ENCODE data around the gene HOXB2. TPM values are rescaled to one million over a fixed set of nuclear protein-coding genes. Genes with fewer than 3 reads are reported as not detected.
"Not testable (repeated sequence)": the region's sequence is repeated elsewhere in the genome, so short reads cannot be mapped to it uniquely, and the experiment has no call there.

The HOXB2 gene
- total RNA-seq, 4 donors from 2014 or later: 1.4 to 9.6 (median 4.1) TPM

GRCh38 chr17:48537316-48537715 is 7.6 kb downstream of the HOXB2 start:
- no peak overlapping the region for H3K4me3 ChIP-seq
- no peak overlapping the region for H3K27ac ChIP-seq
- no peak for DNase-seq
- no peaks in the 10 kb centered on the region for H3K36me3 ChIP-seq
- TF ChIP-seq POLR2A (IDR thresholded peaks at IDR 0.05): no peak
- TF ChIP-seq, protein P1, sequence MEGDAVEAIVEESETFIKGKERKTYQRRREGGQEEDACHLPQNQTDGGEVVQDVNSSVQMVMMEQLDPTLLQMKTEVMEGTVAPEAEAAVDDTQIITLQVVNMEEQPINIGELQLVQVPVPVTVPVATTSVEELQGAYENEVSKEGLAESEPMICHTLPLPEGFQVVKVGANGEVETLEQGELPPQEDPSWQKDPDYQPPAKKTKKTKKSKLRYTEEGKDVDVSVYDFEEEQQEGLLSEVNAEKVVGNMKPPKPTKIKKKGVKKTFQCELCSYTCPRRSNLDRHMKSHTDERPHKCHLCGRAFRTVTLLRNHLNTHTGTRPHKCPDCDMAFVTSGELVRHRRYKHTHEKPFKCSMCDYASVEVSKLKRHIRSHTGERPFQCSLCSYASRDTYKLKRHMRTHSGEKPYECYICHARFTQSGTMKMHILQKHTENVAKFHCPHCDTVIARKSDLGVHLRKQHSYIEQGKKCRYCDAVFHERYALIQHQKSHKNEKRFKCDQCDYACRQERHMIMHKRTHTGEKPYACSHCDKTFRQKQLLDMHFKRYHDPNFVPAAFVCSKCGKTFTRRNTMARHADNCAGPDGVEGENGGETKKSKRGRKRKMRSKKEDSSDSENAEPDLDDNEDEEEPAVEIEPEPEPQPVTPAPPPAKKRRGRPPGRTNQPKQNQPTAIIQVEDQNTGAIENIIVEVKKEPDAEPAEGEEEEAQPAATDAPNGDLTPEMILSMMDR (IDR thresholded peaks at IDR 0.05): no peak
- H3K4me1 ChIP-seq: no peaks in the 10 kb centered on the region
- no peaks in the 10 kb centered on the region for H3K9me3 ChIP-seq
- H3K27me3 ChIP-seq: no peaks in the 10 kb centered on the region

DNA sequence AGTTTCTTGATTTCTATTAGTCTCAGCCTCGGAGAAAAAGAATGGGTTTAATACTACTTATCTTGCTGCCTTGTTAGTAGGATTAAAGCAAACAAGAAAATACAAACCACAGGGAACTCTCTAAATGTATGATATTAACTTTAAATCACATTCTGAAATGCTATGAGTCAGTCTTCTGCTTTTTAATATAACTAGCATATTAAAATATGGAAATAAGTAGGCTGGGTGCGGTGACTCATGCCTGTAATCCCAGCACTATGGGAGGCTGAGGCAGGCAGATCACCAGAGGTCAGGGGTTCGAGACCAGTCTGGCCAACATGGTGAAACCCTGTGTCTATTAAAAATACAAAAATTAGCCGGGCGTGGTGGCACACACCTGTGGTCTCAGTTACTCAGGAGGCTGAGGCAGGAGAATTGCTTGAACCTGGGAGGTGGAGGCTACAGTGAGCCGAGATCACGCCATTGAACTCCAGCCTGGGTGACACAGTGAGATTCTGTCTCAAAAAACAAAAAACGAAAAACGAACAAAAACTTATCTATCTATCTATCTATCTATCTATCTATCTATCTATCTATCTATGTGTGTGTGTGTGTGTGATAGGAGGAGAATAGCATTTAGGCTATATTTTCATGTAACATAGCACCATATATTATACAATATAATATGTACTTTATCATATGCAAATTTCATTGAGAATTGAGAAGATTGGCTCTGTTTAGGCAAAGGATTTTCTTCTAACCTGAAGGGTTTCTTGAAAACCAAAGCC is 8.9 kb downstream of the HOXB2 start:
- H3K36me3 ChIP-seq, H3K4me1 ChIP-seq, H3K27me3 ChIP-seq, H3K27ac ChIP-seq, H3K4me3 ChIP-seq, DNase-seq, H3K9me3 ChIP-seq: not testable (repeated sequence)

DNA sequence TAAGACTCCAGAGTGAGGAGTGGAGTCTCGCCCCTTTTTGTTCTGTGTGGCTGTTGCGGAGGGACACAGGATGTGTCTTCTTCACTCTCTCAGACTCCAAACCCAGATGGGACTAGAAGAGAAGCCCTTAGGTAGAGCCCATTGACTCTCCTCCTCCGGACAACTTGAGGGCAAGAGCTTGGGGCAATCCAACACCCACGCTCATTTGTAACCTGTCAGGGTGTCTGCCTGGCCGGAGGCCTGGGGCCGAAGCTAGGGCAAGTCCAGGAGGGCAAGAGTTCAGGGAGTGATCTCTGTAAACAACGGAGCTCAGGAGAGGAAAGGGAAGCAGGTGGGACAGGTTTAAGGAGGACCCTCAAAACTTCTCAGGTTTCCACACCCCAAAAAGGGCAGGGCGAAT is 12.6 kb downstream of the HOXB2 start:
- H3K9me3 ChIP-seq: no peaks in the 10 kb centered on the region
- no peak overlapping the region for H3K27ac ChIP-seq
- no peak overlapping the region for H3K4me3 ChIP-seq
- H3K36me3 ChIP-seq: no peaks in the 10 kb centered on the region
- DNase-seq: peak in 1 of 3 donors; percentile 19
- TF ChIP-seq, protein P1 (IDR thresholded peaks at IDR 0.05): no peak
- no peak for TF ChIP-seq POLR2A (IDR thresholded peaks at IDR 0.05)
- H3K27me3 ChIP-seq: no peaks in the 10 kb centered on the region
- no peaks in the 10 kb centered on the region for H3K4me1 ChIP-seq

DNA sequence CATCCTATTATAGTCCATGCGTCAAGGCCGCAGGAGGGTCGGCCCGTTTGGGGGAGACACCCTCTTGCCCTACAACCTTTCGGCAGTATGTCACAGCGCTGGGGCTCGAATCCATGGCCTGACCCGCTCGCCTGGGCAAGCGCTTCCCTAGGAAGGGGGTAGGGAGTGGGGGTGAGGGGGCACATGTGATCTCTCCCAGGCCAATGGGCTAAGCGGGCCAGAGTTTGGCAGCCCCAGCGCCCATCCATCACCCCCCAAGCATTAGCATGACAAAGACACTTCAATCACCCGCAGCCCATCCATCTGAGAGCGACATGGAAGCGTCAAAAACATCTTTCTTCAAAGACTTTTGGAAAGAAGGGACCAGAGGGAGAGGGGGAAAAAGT is 14.0 kb downstream of the HOXB2 start, which contains the start of gene HOXB1:
Gene HOXB1, minus strand, starts transcription at position 125 of the 386 bp plus-strand sequence. Its CDS starts 107 bp downstream, at position 18.
- no peaks in the 10 kb centered on the region for H3K9me3 ChIP-seq
- TF ChIP-seq, protein P1 (IDR thresholded peaks at IDR 0.05): no peak
- no peak for TF ChIP-seq POLR2A (IDR thresholded peaks at IDR 0.05)
- no peaks in the 10 kb centered on the region for H3K27me3 ChIP-seq
- no peak for DNase-seq
- H3K36me3 ChIP-seq: no peaks in the 10 kb centered on the region
- no peak within 1 kb of the TSS for H3K4me3 ChIP-seq
- H3K27ac ChIP-seq: no peak within 1 kb of the TSS
- H3K4me1 ChIP-seq: peaks cover 0 to 6% (median 0%) of the 10 kb centered on the region in 4 donors

DNA sequence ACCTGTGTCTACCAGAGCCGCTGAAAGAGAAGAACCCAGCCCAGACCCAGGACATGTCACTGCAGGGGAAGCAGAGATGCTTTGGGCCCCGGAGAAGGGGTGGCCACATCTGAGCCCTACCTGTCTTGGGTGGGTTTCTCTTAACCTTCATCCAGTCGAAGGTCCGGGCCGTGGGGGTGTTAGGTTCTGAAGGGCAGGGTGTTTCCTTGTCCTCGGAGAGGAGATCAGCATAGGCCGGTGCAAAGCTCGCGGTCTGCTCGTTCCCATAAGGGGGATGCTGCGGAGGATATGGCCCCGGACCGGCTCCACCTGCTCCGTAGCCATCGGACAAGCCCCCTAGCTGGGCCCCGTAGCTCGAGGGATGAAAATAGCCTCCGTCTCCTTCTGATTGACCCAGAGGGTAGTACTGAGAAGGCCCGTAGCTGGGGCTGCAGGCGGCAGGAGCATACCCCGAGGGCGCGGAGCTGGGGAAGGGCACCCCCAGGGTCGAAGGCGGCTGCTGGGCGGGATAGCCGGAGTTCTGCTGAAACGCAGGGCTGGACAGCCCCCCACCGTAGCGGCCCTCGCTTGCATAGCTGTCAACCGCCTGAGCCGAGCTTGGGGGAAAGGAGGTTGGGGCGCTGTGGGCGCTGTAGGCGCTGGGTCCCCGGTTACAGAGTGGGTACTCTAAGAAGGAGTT is 14.6 kb downstream of the HOXB2 start:
- TF ChIP-seq POLR2A (IDR thresholded peaks at IDR 0.05): no peak
- TF ChIP-seq, protein P1 (IDR thresholded peaks at IDR 0.05): no peak
- H3K36me3 ChIP-seq: no peaks in the 10 kb centered on the region
- no peak overlapping the region for H3K4me3 ChIP-seq
- no peaks in the 10 kb centered on the region for H3K27me3 ChIP-seq
- no peaks in the 10 kb centered on the region for H3K9me3 ChIP-seq
- DNase-seq: peak in 1 of 3 donors; percentile 37
- H3K4me1 ChIP-seq: peaks cover 0 to 6% (median 0%) of the 10 kb centered on the region in 4 donors
- no peak overlapping the region for H3K27ac ChIP-seq

DNA sequence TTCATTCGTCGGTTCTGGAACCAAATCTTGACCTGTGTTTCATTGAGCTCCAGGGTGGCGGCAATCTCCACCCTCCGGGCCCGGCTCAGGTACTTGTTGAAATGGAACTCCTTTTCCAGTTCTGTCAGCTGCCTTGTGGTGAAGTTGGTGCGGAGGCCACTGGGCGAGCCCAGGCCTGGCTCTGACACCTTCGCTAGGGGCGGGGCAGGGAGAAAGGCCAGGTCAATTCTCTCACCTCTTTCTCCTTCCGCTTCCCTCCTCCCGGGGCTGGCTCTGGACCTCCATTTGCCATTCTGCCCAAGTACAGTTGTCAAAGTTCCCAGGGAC is 15.3 kb downstream of the HOXB2 start:
- no peak for TF ChIP-seq POLR2A (IDR thresholded peaks at IDR 0.05)
- TF ChIP-seq, protein P1 (IDR thresholded peaks at IDR 0.05): no peak
- Histone ChIP-seq H3K4me1 (peaks cover 0 to 6% (median 0%) of the 10 kb centered on the region in 4 donors), H3K36me3 (no peaks in the 10 kb centered on the region), H3K27me3 (no peaks in the 10 kb centered on the region), H3K27ac (no peak overlapping the region), H3K9me3 (no peaks in the 10 kb centered on the region), H3K4me3 (no peak overlapping the region)
- DNase-seq: peak in 1 of 3 donors; percentile 36
